NCI-H460 (cell line): ENCODE data around the gene DAP. TPM values are rescaled to one million over a fixed set of nuclear protein-coding genes. Genes with fewer than 3 reads are reported as not detected.

Source experiments
- DNase-seq: peaks from one replicate; pipeline ENCODE4 v3.0.0-alpha.2; 2016; ENCODE audit warnings: low read depth; ENCODE audit errors: extremely low read depth
- total RNA-seq: library from RNA; depleted of rRNA; stranded (reverse); fragments of >200 nt; shearing (Covaris generic); gene quantifications from 2 replicates; pipeline ENCODE4 v1.2.3, GENCODE V29; 2014

The DAP gene
- total RNA-seq, 1 experiment from 2014 or later = 10.8 TPM

GRCh38 chr5:10761933-10762775, 1.1 kb upstream of the DAP start:
- no peak for DNase-seq

GRCh38 chr5:10760921-10761184, 181 bp downstream of the DAP start:
- DNase-seq = no peak

GRCh38 chr5:10760096-10760920, 726 bp downstream of the DAP start:
- peak; percentile 11 for DNase-seq

- DNase-seq = no peak
Measured at GRCh38 chr5:10759111-10759510, 1.9 kb downstream of the DAP start.

- no peak for DNase-seq
Measured at GRCh38 chr5:10757922-10758555, 3.0 kb downstream of the DAP start.

- no peak for DNase-seq
Measured at GRCh38 chr5:10757043-10757442, 4.0 kb downstream of the DAP start.

GRCh38 chr5:10756549-10756948, 4.5 kb downstream of the DAP start:
- DNase-seq = no peak

GRCh38 chr5:10753178-10753577, 7.9 kb downstream of the DAP start:
- no peak for DNase-seq

- no peak for DNase-seq
Measured at GRCh38 chr5:10752451-10752850, 8.6 kb downstream of the DAP start.

GRCh38 chr5:10750909-10751308, 10.1 kb downstream of the DAP start:
- DNase-seq = no peak

- DNase-seq = no peak
Measured at GRCh38 chr5:10747678-10748622, 13.1 kb downstream of the DAP start.

- DNase-seq = no peak
Measured at GRCh38 chr5:10746711-10747110, 14.3 kb downstream of the DAP start.

GRCh38 chr5:10745133-10745532, 15.9 kb downstream of the DAP start:
- no peak for DNase-seq

GRCh38 chr5:10744681-10745080, 16.4 kb downstream of the DAP start:
- no peak for DNase-seq

GRCh38 chr5:10743951-10744350, 17.1 kb downstream of the DAP start:
- no peak for DNase-seq

GRCh38 chr5:10743526-10743925, 17.5 kb downstream of the DAP start:
- DNase-seq = no peak

- no peak for DNase-seq
Measured at GRCh38 chr5:10741661-10742060, 19.4 kb downstream of the DAP start.

- no peak for DNase-seq
Measured at GRCh38 chr5:10740384-10740783, 20.6 kb downstream of the DAP start.

- DNase-seq = no peak
Measured at GRCh38 chr5:10737880-10738279, 23.2 kb downstream of the DAP start.

- no peak for DNase-seq
Measured at GRCh38 chr5:10736808-10737207, 24.2 kb downstream of the DAP start.

GRCh38 chr5:10736354-10736753, 24.7 kb downstream of the DAP start:
- DNase-seq = no peak
